Neural progenitor cell (in vitro differentiated cells): ENCODE results near the gene PRR18. TPM values are rescaled to one million over a fixed set of nuclear protein-coding genes. Genes with fewer than 3 reads are reported as not detected.

ENCODE experiments used
- DNase-seq: peaks from one replicate; pipeline ENCODE4 v3.0.0-alpha.2; 2016; ENCODE audit warnings: low spot score
- H2AFZ ChIP-seq: fragments of 200-600 bp; sonication (generic); replicated peaks from 2 replicates; pipeline ENCODE4 v1.6.1; 2016; ENCODE audit warnings: antibody characterized with exemption
- H3F3A ChIP-seq: fragments of 200-600 bp; sonication (generic); 2 replicates; pipeline ENCODE4 v1.6.1; 2016; ENCODE audit warnings: antibody characterized with exemption, low read depth
- H3K27ac ChIP-seq: fragments of 200-600 bp; sonication (generic); 2 replicates; pipeline ENCODE4 v1.5.1; 2016; ENCODE audit warnings: mild to moderate bottlenecking
- H3K27me3 ChIP-seq: fragments of 200-600 bp; sonication (generic); 2 replicates; pipeline ENCODE4 v1.6.1; 2016; ENCODE audit warnings: mild to moderate bottlenecking, moderate library complexity
- H3K36me3 ChIP-seq: fragments of 200-600 bp; sonication (generic); 2 replicates; pipeline ENCODE4 v1.5.1; 2016
- H3K4me1 ChIP-seq: fragments of 200-600 bp; sonication (generic); 2 replicates; pipeline ENCODE4 v1.6.1; 2016; ENCODE audit warnings: mixed run types
- H3K4me2 ChIP-seq: fragments of 200-600 bp; sonication (generic); 2 replicates; pipeline ENCODE4 v1.6.1; 2016
- H3K4me3 ChIP-seq: fragments of 200-600 bp; sonication (generic); 2 replicates; pipeline ENCODE4 v1.5.1; 2016
- H3K79me2 ChIP-seq: fragments of 200-600 bp; sonication (generic); 2 replicates; pipeline ENCODE4 v1.6.1; 2016; ENCODE audit warnings: low read depth
- H3K9ac ChIP-seq: fragments of 200-600 bp; sonication (generic); 2 replicates; pipeline ENCODE4 v1.6.1; 2016
- H3K9me3 ChIP-seq: fragments of 200-600 bp; sonication (generic); 2 replicates; pipeline ENCODE4 v1.5.1; 2016; ENCODE audit warnings: low read depth
- H4K20me1 ChIP-seq: fragments of 200-600 bp; sonication (generic); 2 replicates; pipeline ENCODE4 v1.6.1; 2016; ENCODE audit warnings: low read depth
- H3K27ac Mint-ChIP-seq: 3 replicates; pipeline ENCODE4 v1.8.0; 2021; ENCODE audit warnings: mixed read lengths
- H3K27me3 Mint-ChIP-seq: 2 replicates; pipeline ENCODE4 v1.8.0; 2022; ENCODE audit warnings: low read depth, mild to moderate bottlenecking, inconsistent platforms, moderate library complexity, mixed read lengths; ENCODE audit not compliant: insufficient read depth
- H3K36me3 Mint-ChIP-seq: 3 replicates; pipeline ENCODE4 v1.8.0; 2021; ENCODE audit warnings: mixed read lengths
- H3K4me1 Mint-ChIP-seq: 3 replicates; pipeline ENCODE4 v1.8.0; 2021; ENCODE audit warnings: mixed read lengths
- H3K4me3 Mint-ChIP-seq: 3 replicates; pipeline ENCODE4 v1.8.0; 2021; ENCODE audit warnings: mild to moderate bottlenecking, moderate library complexity, mixed read lengths
- H3K9me3 Mint-ChIP-seq: 3 replicates; pipeline ENCODE4 v1.8.0; 2020; ENCODE audit warnings: mixed read lengths
- EZH2 ChIP-seq: fragments of 200-600 bp; sonication (generic); IDR thresholded peaks from 2 replicates; pipeline ENCODE4 v1.6.1; 2017; ENCODE audit warnings: antibody characterized with exemption, mild to moderate bottlenecking, moderate library complexity
- EZH2phosphoT487 ChIP-seq: fragments of 200-600 bp; sonication (generic); IDR thresholded peaks from 2 replicates; pipeline ENCODE4 v1.6.1; 2017; ENCODE audit warnings: antibody characterized with exemption
- total RNA-seq: library from RNA; depleted of rRNA; stranded (reverse); fragments of >200 nt; gene quantifications from 2 replicates; pipeline ENCODE4 v1.2.3, GENCODE V29; 2015; ENCODE audit warnings: low replicate concordance
- TF ChIP-seq, protein P1 (sequence below): fragments of 200-600 bp; sonication (generic); IDR thresholded peaks from 2 replicates; pipeline ENCODE4 v1.5.1; 2017; ENCODE audit warnings: antibody characterized with exemption, mild to moderate bottlenecking

Gene PRR18
- total RNA-seq, 1 donor from 2014 or later = 0.13 TPM

- peak overlapping the region; percentile 18 for H3K4me3 Mint-ChIP-seq
- H3K27ac ChIP-seq = no peak overlapping the region
Measured at GRCh38 chr6:166313255-166314070, 5.3 kb upstream of the PRR18 start.

GRCh38 chr6:166312832-166313231, 4.6 kb upstream of the PRR18 start:
- no peak overlapping the region for H3K27ac ChIP-seq
- H3K4me1 ChIP-seq = no peaks in the 10 kb centered on the region
- Mint-ChIP-seq H3K27ac (no peak overlapping the region), H3K9me3 (no peaks in the 10 kb centered on the region), H3K36me3 (no peaks in the 10 kb centered on the region), H3K4me3 (no peak overlapping the region), H3K4me1 (peaks cover 17% of the 10 kb centered on the region), H3K27me3 (peaks cover 21% of the 10 kb centered on the region)
- H3K4me2 ChIP-seq = no peak overlapping the region
- H3K9ac ChIP-seq = no peak overlapping the region
- TF ChIP-seq EZH2phosphoT487 = no peak
- TF ChIP-seq, protein P1, sequence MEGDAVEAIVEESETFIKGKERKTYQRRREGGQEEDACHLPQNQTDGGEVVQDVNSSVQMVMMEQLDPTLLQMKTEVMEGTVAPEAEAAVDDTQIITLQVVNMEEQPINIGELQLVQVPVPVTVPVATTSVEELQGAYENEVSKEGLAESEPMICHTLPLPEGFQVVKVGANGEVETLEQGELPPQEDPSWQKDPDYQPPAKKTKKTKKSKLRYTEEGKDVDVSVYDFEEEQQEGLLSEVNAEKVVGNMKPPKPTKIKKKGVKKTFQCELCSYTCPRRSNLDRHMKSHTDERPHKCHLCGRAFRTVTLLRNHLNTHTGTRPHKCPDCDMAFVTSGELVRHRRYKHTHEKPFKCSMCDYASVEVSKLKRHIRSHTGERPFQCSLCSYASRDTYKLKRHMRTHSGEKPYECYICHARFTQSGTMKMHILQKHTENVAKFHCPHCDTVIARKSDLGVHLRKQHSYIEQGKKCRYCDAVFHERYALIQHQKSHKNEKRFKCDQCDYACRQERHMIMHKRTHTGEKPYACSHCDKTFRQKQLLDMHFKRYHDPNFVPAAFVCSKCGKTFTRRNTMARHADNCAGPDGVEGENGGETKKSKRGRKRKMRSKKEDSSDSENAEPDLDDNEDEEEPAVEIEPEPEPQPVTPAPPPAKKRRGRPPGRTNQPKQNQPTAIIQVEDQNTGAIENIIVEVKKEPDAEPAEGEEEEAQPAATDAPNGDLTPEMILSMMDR = no peak
- no peak for TF ChIP-seq EZH2
- no peaks in the 10 kb centered on the region for H3K79me2 ChIP-seq
- DNase-seq = no peak
- H3K36me3 ChIP-seq = no peaks in the 10 kb centered on the region
- peaks cover 42% of the 10 kb centered on the region for H3K27me3 ChIP-seq
- no peak overlapping the region for H3K4me3 ChIP-seq
- no peak overlapping the region for H2AFZ ChIP-seq
- no peaks in the 10 kb centered on the region for H4K20me1 ChIP-seq
- no peaks in the 10 kb centered on the region for H3F3A ChIP-seq
- H3K9me3 ChIP-seq = no peaks in the 10 kb centered on the region

More at GRCh38 chr6:166313255-166314070, 5.3 kb upstream of the PRR18 start:
- Histone ChIP-seq H2AFZ (no peak overlapping the region), H3K79me2 (no peaks in the 10 kb centered on the region), H3F3A (no peaks in the 10 kb centered on the region), H3K9ac (no peak overlapping the region), H3K4me2 (no peak overlapping the region), H3K27me3 (peaks cover 36% of the 10 kb centered on the region), H3K4me3 (no peak overlapping the region), H3K9me3 (no peaks in the 10 kb centered on the region), H3K36me3 (no peaks in the 10 kb centered on the region), H3K4me1 (no peaks in the 10 kb centered on the region), H4K20me1 (no peaks in the 10 kb centered on the region)
- no peaks in the 10 kb centered on the region for H3K9me3 Mint-ChIP-seq
- peaks cover 17% of the 10 kb centered on the region for H3K4me1 Mint-ChIP-seq
- TF ChIP-seq, protein P1 = peak; percentile 73
- TF ChIP-seq EZH2 (no peak), EZH2phosphoT487 (no peak)
- no peaks in the 10 kb centered on the region for H3K36me3 Mint-ChIP-seq
- H3K27ac Mint-ChIP-seq = no peak overlapping the region
- H3K27me3 Mint-ChIP-seq = peaks cover 19% of the 10 kb centered on the region
- DNase-seq = peak; percentile 80

DNA sequence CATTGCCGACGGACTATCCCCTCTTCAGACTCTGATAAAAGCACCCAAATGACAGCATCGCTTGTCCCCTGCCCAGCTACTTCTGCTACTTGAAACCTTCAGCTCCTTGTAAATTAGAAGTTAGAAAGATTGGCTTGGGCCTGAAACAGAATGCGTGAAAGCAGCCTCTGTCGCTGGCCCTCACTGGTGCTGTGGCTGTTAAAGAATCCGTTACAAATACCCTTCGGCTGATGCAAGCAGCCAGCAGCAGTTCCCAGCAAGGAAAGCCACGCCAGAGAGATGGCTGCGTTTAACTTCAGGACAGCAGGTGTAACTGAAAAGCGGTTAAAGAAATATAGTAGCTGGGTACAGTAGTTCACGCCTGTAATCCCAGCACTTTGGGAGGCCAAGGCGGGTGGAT, 2.4 kb upstream of the PRR18 start:
- no peaks in the 10 kb centered on the region for H3K4me1 ChIP-seq
- no peaks in the 10 kb centered on the region for H3K9me3 Mint-ChIP-seq
- TF ChIP-seq, protein P1 = no peak
- no peak for TF ChIP-seq EZH2phosphoT487
- no peak for TF ChIP-seq EZH2
- peaks cover 24% of the 10 kb centered on the region for H3K4me1 Mint-ChIP-seq
- no peak overlapping the region for H3K4me3 ChIP-seq
- no peak for DNase-seq
- H3K79me2 ChIP-seq = no peaks in the 10 kb centered on the region
- no peaks in the 10 kb centered on the region for H3K36me3 ChIP-seq
- no peak overlapping the region for H3K27ac ChIP-seq
- H4K20me1 ChIP-seq = no peaks in the 10 kb centered on the region
- H3K4me2 ChIP-seq = no peak overlapping the region
- no peak overlapping the region for H3K4me3 Mint-ChIP-seq
- H3K27me3 ChIP-seq = peaks cover 64% of the 10 kb centered on the region
- H3K9ac ChIP-seq = no peak overlapping the region
- H3F3A ChIP-seq = no peaks in the 10 kb centered on the region
- peaks cover 25% of the 10 kb centered on the region for H3K27me3 Mint-ChIP-seq
- H2AFZ ChIP-seq = no peak overlapping the region
- no peaks in the 10 kb centered on the region for H3K9me3 ChIP-seq
- H3K36me3 Mint-ChIP-seq = no peaks in the 10 kb centered on the region
- no peak overlapping the region for H3K27ac Mint-ChIP-seq
